Endothelial cell of umbilical vein (primary cell): ENCODE results near the gene CDK15. TPM values are rescaled to one million over a fixed set of nuclear protein-coding genes. Genes with fewer than 3 reads are reported as not detected.

ENCODE experiments used
- BruUV-seq: library from RNA; stranded (reverse); fragments of 400-500 nt; replicated peaks from 2 replicates; lab custom pipeline; 2021; lab: Mats Ljungman, UMichigan
- CTCF ChIA-PET: fragments of 300-600, 350-600 bp; sonication (Branson Sonifier 250); formaldehyde crosslinking; loops from one replicate; lab custom pipeline; 2021; ENCODE audit warnings: antibody characterized with exemption, inconsistent platforms; lab: Charles Lee
- POLR2A ChIA-PET: fragments of 300-600, 350-600 bp; sonication (Branson Sonifier 250); formaldehyde crosslinking; loops from one replicate; lab custom pipeline; 2021; ENCODE audit warnings: antibody characterized with exemption, inconsistent platforms; lab: Charles Lee
- DNase-seq: peaks from one replicate; pipeline ENCODE4 v3.0.0-alpha.2; 2011; ENCODE audit warnings: low read depth, low spot score
- FAIRE-seq: peaks from 2 replicates; lab custom pipeline; 2011; peaks lifted over from hg19 to GRCh38; lab: Jason Lieb, UNC
- H2AFZ ChIP-seq: 2 replicates; pipeline ENCODE4 v1.6.0; 2012; ENCODE audit warnings: low read depth, low read length, control low read depth, inconsistent platforms
- H3K27ac ChIP-seq: 2 replicates; pipeline ENCODE4 v1.5.1; 2011; ENCODE audit warnings: low read depth, mild to moderate bottlenecking, control low read depth, low read length, moderate library complexity; ENCODE audit not compliant: insufficient read depth
- H3K27me3 ChIP-seq, 2 experiments: 2 replicates each; pipeline versions ENCODE4 v1.6.0 to v1.6.1; 2011; ENCODE audit warnings: low read length in 2 of 2, mixed read lengths in 1 of 2; ENCODE audit not compliant: control insufficient read depth in 2 of 2, insufficient read depth in 2 of 2
- H3K36me3 ChIP-seq, 2 experiments: 2 replicates in 1 of 2; 3 replicates in 1 of 2; pipeline ENCODE4 v1.5.1; 2011; ENCODE audit warnings: low read length in 2 of 2, mild to moderate bottlenecking in 1 of 2, moderate library complexity in 1 of 2; ENCODE audit not compliant: control insufficient read depth in 2 of 2, insufficient read depth in 2 of 2; ENCODE audit errors: extremely low read depth in 1 of 2
- H3K4me1 ChIP-seq: 3 replicates; pipeline ENCODE4 v1.5.1; 2011; ENCODE audit warnings: mild to moderate bottlenecking, low read length; ENCODE audit not compliant: control insufficient read depth, insufficient read depth; ENCODE audit errors: extremely low read depth
- H3K4me2 ChIP-seq: 2 replicates; pipeline ENCODE4 v1.6.1; 2011; ENCODE audit warnings: low read length, control low read depth, mixed read lengths; ENCODE audit not compliant: insufficient read depth
- H3K4me3 ChIP-seq, 3 experiments: fragments of 200-600 bp in 1 of 3; sonication (generic), shearing (Covaris generic) in 1 of 3; replicated peaks in 1 of 3; 2 replicates each; pipeline ENCODE4 v1.5.1; 2011 to 2016; ENCODE audit warnings: control low read depth in 3 of 3, low read length in 3 of 3, mild to moderate bottlenecking in 2 of 3, inconsistent platforms in 1 of 3, low read depth in 1 of 3, moderate library complexity in 1 of 3; ENCODE audit not compliant: insufficient read depth in 1 of 3
- H3K79me2 ChIP-seq: 2 replicates; pipeline ENCODE4 v1.6.0; 2012; ENCODE audit warnings: low read length, inconsistent platforms; ENCODE audit not compliant: control insufficient read depth, insufficient read depth
- H3K9ac ChIP-seq: replicated peaks from 2 replicates; pipeline ENCODE3; 2011; ENCODE audit warnings: low read length, control low read depth; ENCODE audit not compliant: insufficient read depth; ENCODE audit errors: extremely low read depth
- H3K9me1 ChIP-seq: replicated peaks from 3 replicates; pipeline ENCODE4 v1.6.0; 2011; ENCODE audit warnings: mild to moderate bottlenecking, low read length; ENCODE audit not compliant: control insufficient read depth, insufficient read depth; ENCODE audit errors: extremely low read depth
- H3K9me3 ChIP-seq: replicated peaks from 2 replicates; pipeline ENCODE4 v1.5.1; 2012; ENCODE audit warnings: low read length, inconsistent platforms; ENCODE audit not compliant: control insufficient read depth, insufficient read depth
- H4K20me1 ChIP-seq: replicated peaks from 2 replicates; pipeline ENCODE3; 2011; ENCODE audit warnings: mild to moderate bottlenecking, low read length; ENCODE audit not compliant: control insufficient read depth, insufficient read depth; ENCODE audit errors: extremely low read depth
- EZH2 ChIP-seq: IDR thresholded peaks from 2 replicates; pipeline ENCODE4 v1.6.1; 2012; ENCODE audit warnings: borderline replicate concordance, low read depth, mild to moderate bottlenecking, moderate library complexity, low read length, inconsistent platforms; ENCODE audit not compliant: severe bottlenecking
- FOS ChIP-seq: IDR thresholded peaks from 2 replicates; pipeline ENCODE4 v1.6.1; 2011; ENCODE audit warnings: mild to moderate bottlenecking, low read length, moderate library complexity, borderline replicate concordance; ENCODE audit not compliant: insufficient read depth
- GATA2 ChIP-seq: IDR thresholded peaks from 2 replicates; pipeline ENCODE4 v1.7.0; 2011; ENCODE audit warnings: low read depth, mild to moderate bottlenecking, moderate library complexity, mixed read lengths, low read length; ENCODE audit not compliant: insufficient read length, insufficient read depth
- JUN ChIP-seq: IDR thresholded peaks from 2 replicates; pipeline ENCODE4 v1.6.1; 2011; ENCODE audit warnings: borderline replicate concordance, low read depth; ENCODE audit not compliant: insufficient read length, insufficient read depth
- MAX ChIP-seq: IDR thresholded peaks from 2 replicates; pipeline ENCODE4 v1.6.1; 2011; ENCODE audit not compliant: insufficient read depth, insufficient read length
- MYC ChIP-seq: IDR thresholded peaks from one replicate; pipeline ENCODE4 v1.6.1; 2011; ENCODE audit warnings: mild to moderate bottlenecking, low read depth, low read length
- POLR2A ChIP-seq: IDR thresholded peaks from 2 replicates; pipeline ENCODE4 v1.6.1; 2012; ENCODE audit warnings: low read depth, mild to moderate bottlenecking, control low read depth, low read length
- POLR2AphosphoS5 ChIP-seq: IDR thresholded peaks from 2 replicates; pipeline ENCODE4 v1.6.1; 2012; ENCODE audit warnings: low read depth, mild to moderate bottlenecking, control low read depth, low read length, moderate library complexity; ENCODE audit not compliant: insufficient read depth
- dilution Hi-C: fragments of 300-500 bp; cut with MboI; formaldehyde crosslinking; loops from one replicate; pipeline ENCODE4 v1.15.0; 2019; ENCODE audit warnings: low sequenced_read_pairs; ENCODE audit not compliant: extremely low pct_ligation_motif_present
- intact Hi-C: fragments of 100-400 bp; cut with micrococcal nuclease; formaldehyde crosslinking; loops from one replicate; pipeline ENCODE4 v1.10.0; 2022
- polyA plus RNA-seq, 4 experiments: library from polyadenylated mRNA; depleted of rRNA in 3 of 4; stranded (reverse) in 3 of 4; unstranded in 1 of 4; fragments of >200 nt; gene quantifications; 2 replicates each; pipeline versions ENCODE4 v1.2.1 to v1.2.3, GENCODE V29; 2011 to 2012; ENCODE audit warnings: missing spikeins in 1 of 4
- total RNA-seq: library from RNA; stranded (reverse); gene quantifications from 2 replicates; pipeline ENCODE4 v1.2.3, GENCODE V29; 2021
- TF ChIP-seq, protein P1 (sequence below), 2 donors: IDR thresholded peaks; 1 replicate in 1 of 2; 2 replicates in 1 of 2; pipeline ENCODE4 v1.5.1; 2011; ENCODE audit warnings: low read length in 2 of 2, mild to moderate bottlenecking in 2 of 2, moderate library complexity in 2 of 2, control low read depth in 1 of 2, inconsistent platforms in 1 of 2, low read depth in 1 of 2; ENCODE audit not compliant: insufficient read depth in 1 of 2; ENCODE audit errors: extremely low read depth in 1 of 2

The CDK15 gene
- total and polyA plus RNA-seq, 2 donors (not counting 3 experiments of a cell fraction or from before 2014, with no cell fraction given), result not detected

- no peak overlapping the region for H3K9ac ChIP-seq
- CTCF ChIA-PET, result interaction anchor here (0.6 to 3.3 kb wide), 7 partner anchors 14 to 320 kb away, joined by 3 to 92 read pairs (median 21); no protein-coding TSS in a partner anchor
- BruUV-seq, result no TSS peak
- TF ChIP-seq MAX, result no peak
- TF ChIP-seq EZH2, result no peak
- no peak for TF ChIP-seq FOS
- DNase-seq (peak; percentile 58), FAIRE-seq (peak; percentile 50)
- H3K9me1 ChIP-seq, result no peaks in the 10 kb centered on the region
- no peak overlapping the region for H3K27ac ChIP-seq
- no peaks in the 10 kb centered on the region for H4K20me1 ChIP-seq
- no peaks in the 10 kb centered on the region for H3K9me3 ChIP-seq
- H3K79me2 ChIP-seq, result no peaks in the 10 kb centered on the region
- H3K27me3 ChIP-seq, result peaks cover 5 to 11% of the 10 kb centered on the region in 2 experiments
- dilution Hi-C loops (no loop called here), intact Hi-C loops (no loop called here)
- no peaks in the 10 kb centered on the region for H3K36me3 ChIP-seq
- H3K4me2 ChIP-seq, result peak overlapping the region; percentile 1
- H3K4me3 ChIP-seq, result no peak overlapping the region
- H3K4me1 ChIP-seq, result peaks cover 15% of the 10 kb centered on the region
- no peak overlapping the region for H2AFZ ChIP-seq
- POLR2A ChIA-PET, result interaction anchor here (0.7 kb wide), 1 partner anchor 312 kb away, joined by 3 read pairs; no protein-coding TSS in a partner anchor
Observed at GRCh38 chr2:201858281-201859184, 52.2 kb downstream of the CDK15 start.

DNA sequence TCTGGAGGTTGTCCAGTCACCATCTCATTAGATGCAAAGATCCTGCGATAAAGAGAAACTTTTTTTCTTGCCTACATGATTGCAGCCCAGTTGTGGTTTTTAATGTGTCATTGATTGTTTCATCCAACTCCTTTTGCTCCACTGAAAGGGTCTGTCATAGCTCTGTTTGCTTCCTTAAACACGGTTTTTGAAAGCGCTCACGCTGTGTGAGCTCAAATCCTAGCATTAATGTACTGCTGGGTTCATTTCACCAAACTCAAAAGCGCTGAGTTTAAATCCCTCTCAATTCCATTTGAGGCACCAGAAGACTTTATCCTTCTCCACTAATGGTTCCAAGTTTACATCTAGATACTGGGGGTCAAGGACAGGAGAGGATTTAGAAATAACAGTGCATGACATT, 53.6 kb downstream of the CDK15 start:
- BruUV-seq, result no TSS peak
- no peak overlapping the region for H3K9ac ChIP-seq
- dilution Hi-C loops (no loop called here), intact Hi-C loops (loop anchor here (1.0 to 5.0 kb wide), 4 partner anchors 63 to 318 kb away; no protein-coding TSS in a partner anchor)
- H2AFZ ChIP-seq, result no peak overlapping the region
- DNase-seq (no peak), FAIRE-seq (no peak)
- no peak for TF ChIP-seq POLR2A
- TF ChIP-seq, protein P1, sequence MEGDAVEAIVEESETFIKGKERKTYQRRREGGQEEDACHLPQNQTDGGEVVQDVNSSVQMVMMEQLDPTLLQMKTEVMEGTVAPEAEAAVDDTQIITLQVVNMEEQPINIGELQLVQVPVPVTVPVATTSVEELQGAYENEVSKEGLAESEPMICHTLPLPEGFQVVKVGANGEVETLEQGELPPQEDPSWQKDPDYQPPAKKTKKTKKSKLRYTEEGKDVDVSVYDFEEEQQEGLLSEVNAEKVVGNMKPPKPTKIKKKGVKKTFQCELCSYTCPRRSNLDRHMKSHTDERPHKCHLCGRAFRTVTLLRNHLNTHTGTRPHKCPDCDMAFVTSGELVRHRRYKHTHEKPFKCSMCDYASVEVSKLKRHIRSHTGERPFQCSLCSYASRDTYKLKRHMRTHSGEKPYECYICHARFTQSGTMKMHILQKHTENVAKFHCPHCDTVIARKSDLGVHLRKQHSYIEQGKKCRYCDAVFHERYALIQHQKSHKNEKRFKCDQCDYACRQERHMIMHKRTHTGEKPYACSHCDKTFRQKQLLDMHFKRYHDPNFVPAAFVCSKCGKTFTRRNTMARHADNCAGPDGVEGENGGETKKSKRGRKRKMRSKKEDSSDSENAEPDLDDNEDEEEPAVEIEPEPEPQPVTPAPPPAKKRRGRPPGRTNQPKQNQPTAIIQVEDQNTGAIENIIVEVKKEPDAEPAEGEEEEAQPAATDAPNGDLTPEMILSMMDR (IDR thresholded peaks at IDR 0.05; ENCODE audit: extremely low read depth in 1 of 2, insufficient read depth in 1 of 2, low read depth in 1 of 2, low read length in 2 of 2), result no peak
- TF ChIP-seq JUN, result no peak
- TF ChIP-seq MAX, result no peak
- no peak for TF ChIP-seq MYC
- no peak for TF ChIP-seq FOS
- no peak for TF ChIP-seq EZH2
- no peak for TF ChIP-seq GATA2
- TF ChIP-seq POLR2AphosphoS5, result no peak
- no peaks in the 10 kb centered on the region for H3K9me1 ChIP-seq
- peaks cover 5 to 11% of the 10 kb centered on the region in 2 experiments for H3K27me3 ChIP-seq
- no peak overlapping the region for H3K27ac ChIP-seq
- ChIA-PET POLR2A (no interaction called here), CTCF (interaction anchor here (0.7 to 3.3 kb wide), 29 partner anchors 10 to 318 kb away, joined by 3 to 92 read pairs (median 6); partner anchors contain the start of genes ALS2 and KIAA2012)
- no peaks in the 10 kb centered on the region for H3K79me2 ChIP-seq
- H3K4me1 ChIP-seq, result peaks cover 15% of the 10 kb centered on the region
- no peak overlapping the region for H3K4me3 ChIP-seq
- H3K4me2 ChIP-seq, result no peak overlapping the region
- H3K36me3 ChIP-seq, result no peaks in the 10 kb centered on the region
- no peaks in the 10 kb centered on the region for H4K20me1 ChIP-seq
- H3K9me3 ChIP-seq, result no peaks in the 10 kb centered on the region
